Activated T-cell treated with anti-CD3 and anti-CD28 coated beads, Interleukin-2, amount 50 U/mL, for 4 hours (primary cell): ENCODE results near the gene FGF13. TPM values are rescaled to one million over a fixed set of nuclear protein-coding genes. Genes with fewer than 3 reads are reported as not detected.

Source experiments
- ATAC-seq, 2 donors: fragments of 200-7000 bp; cut with Tn5 transposase; one replicate each; pipeline ENCODE4 v1.10.0; 2021
- DNase-seq: peaks from one replicate; pipeline ENCODE4 v3.0.0-alpha.2; 2020
- H3K27me3 Mint-ChIP-seq: one replicate; pipeline ENCODE4 v1.8.0; 2021; ENCODE audit warnings: low read depth, mixed read lengths
- H3K36me3 Mint-ChIP-seq: one replicate; pipeline ENCODE4 v1.8.0; 2022; ENCODE audit warnings: mixed read lengths; ENCODE audit not compliant: insufficient read depth
- H3K4me1 Mint-ChIP-seq: one replicate; pipeline ENCODE4 v1.8.0; 2021; ENCODE audit warnings: low read depth, mixed read lengths
- H3K4me3 Mint-ChIP-seq: one replicate; pipeline ENCODE4 v1.8.0; 2021; ENCODE audit warnings: mild to moderate bottlenecking, moderate library complexity, mixed read lengths
- H3K9me3 Mint-ChIP-seq: one replicate; pipeline ENCODE4 v1.8.0; 2021; ENCODE audit warnings: mixed read lengths
- total RNA-seq, 3 donors: library from RNA; stranded (reverse); gene quantifications; one replicate each; pipeline ENCODE4 v1.2.1, GENCODE V29; 2021

Gene FGF13
- total RNA-seq, result not detected

- no peak for DNase-seq
- Mint-ChIP-seq H3K4me3 (no peak within 1 kb of the TSS), H3K27me3 (peaks cover 27% of the 10 kb centered on the region), H3K36me3 (no peaks in the 10 kb centered on the region), H3K4me1 (no peaks in the 10 kb centered on the region), H3K9me3 (no peaks in the 10 kb centered on the region)
- no peak for ATAC-seq
Observed at GRCh38 chrX:138711399-138712347, at the start of gene FGF13. TSS of gene FGF13 (minus strand) at chrX:138711717. CDS start at chrX:138711003, 714 bp downstream.

DNA sequence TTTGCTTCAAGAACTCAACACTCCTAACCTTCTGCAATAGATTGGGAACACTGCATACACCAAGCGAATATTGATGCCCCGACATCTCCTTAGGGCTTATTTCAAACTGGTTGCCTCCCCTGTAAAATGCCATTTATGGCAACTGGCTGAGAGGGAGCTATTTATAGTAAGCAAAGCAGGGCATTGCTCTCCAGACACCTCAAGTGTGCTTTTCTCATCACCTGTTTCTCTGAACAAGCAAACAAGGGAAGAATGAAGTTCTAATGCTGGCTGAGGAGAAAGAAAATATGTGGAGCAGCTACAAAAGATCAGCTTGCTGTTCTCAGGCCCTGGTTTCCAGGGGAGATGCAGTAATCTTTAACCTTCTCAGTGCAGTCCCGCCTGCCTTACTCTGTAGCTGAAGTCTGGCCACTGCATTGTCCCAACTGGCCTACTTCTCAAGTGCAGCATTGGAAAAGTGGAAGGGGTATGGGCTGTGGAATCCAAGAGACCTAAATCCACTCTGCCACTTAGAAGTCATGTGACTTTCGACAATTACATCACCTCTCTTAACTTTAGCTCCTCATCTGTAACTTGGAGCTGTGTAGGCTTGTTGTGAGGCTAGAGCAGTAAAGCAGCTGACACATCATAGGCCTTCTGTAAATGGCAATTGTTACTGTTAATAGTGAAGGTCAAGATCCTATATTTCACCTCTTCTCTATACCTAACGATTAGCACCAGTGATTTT, 47.9 kb upstream of the FGF13 start:
- Mint-ChIP-seq H3K27me3 (no peaks in the 10 kb centered on the region), H3K9me3 (no peaks in the 10 kb centered on the region), H3K36me3 (no peaks in the 10 kb centered on the region), H3K4me1 (no peaks in the 10 kb centered on the region), H3K4me3 (no peak overlapping the region)
- no peak for DNase-seq
- no peak for ATAC-seq

DNA sequence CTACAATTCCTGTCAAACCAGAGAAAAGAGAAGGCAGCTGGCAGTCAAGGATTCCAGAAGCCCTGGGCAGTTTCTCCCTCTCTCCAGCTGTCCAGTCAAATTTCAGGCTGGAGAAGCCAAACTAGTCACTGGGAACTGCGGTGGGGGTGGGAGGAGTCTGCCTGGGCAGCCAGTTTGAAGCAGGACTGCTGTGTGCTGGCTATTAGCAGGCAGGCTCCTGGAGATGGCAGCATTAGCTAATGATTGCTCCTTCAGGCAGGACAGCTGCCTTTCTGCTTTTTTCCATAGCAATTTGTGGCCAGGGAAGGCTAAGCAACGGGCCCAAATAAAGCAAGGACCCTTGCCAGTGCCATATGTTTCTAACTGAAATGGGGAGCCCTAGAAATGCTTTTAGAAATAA, 44.7 kb upstream of the FGF13 start:
- Mint-ChIP-seq H3K36me3 (no peaks in the 10 kb centered on the region), H3K4me3 (no peak overlapping the region), H3K9me3 (no peaks in the 10 kb centered on the region), H3K27me3 (no peaks in the 10 kb centered on the region), H3K4me1 (no peaks in the 10 kb centered on the region)
- no peak for DNase-seq
- ATAC-seq, result no peak

DNA sequence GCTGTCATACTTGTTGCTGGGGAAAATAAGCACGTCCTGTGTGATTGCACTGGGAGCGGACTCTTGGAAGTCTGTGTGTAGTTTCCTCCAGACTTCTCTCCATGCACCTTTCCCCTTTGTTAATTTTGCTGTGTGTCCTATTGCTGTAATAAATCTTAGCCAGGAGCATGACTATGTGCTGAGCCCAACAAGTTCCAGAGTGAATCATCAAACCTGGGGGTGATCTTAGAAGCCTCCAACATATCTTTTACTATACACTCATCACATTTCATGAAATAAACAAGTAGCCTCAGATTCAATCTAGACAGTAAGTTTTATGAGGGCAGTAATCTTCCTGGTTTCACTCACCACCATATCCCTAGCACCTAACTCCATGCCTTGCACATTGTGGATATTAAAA, 43.3 kb upstream of the FGF13 start:
- no peak overlapping the region for H3K4me3 Mint-ChIP-seq
- no peaks in the 10 kb centered on the region for H3K4me1 Mint-ChIP-seq
- H3K9me3 Mint-ChIP-seq, result no peaks in the 10 kb centered on the region
- DNase-seq (no peak), ATAC-seq (no peak)
- no peaks in the 10 kb centered on the region for H3K36me3 Mint-ChIP-seq
- no peaks in the 10 kb centered on the region for H3K27me3 Mint-ChIP-seq

DNA sequence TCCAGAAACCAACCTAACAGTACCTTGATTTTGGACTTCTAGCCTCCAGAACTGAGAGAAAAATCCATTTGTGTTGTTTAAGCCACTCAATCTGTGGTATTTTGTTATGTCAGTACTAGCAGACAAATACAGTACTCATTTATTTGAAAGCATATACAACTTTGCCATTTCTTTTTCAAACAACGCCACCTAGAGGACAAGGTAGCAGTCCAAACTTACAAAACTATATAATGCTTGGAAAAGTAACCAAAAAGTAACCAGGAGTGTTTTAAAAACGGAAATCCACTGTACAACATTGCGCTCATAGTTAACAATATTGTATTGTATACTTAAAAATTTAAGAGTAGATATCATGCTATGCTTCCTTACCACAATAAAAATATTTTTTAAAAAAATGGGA, 37.0 kb upstream of the FGF13 start:
- H3K9me3 Mint-ChIP-seq, result no peaks in the 10 kb centered on the region
- ATAC-seq (no peak), DNase-seq (no peak)
- H3K4me3 Mint-ChIP-seq, result no peak overlapping the region
- H3K27me3 Mint-ChIP-seq, result peaks cover 2% of the 10 kb centered on the region
- H3K36me3 Mint-ChIP-seq, result no peaks in the 10 kb centered on the region
- no peaks in the 10 kb centered on the region for H3K4me1 Mint-ChIP-seq

DNA sequence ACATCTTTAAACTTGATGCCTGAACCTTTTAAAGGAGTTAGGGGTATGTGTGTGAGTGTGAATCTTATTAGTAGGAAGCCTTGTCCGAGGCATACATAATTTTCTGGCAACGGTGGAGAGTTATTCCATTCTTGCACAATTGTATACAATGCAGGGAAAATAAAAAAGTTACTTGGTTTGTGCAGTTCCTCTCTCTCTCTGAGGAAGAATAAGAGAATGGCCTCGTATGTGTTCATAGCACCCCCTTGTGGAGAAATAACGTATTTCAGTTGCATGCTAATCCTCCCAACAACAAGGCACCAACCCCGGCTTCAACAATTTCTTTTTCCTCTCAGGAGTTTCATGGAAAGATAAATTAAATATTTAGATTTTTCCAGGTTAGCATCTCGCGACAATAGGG, 33.7 kb upstream of the FGF13 start:
- no peak overlapping the region for H3K4me3 Mint-ChIP-seq
- no peaks in the 10 kb centered on the region for H3K36me3 Mint-ChIP-seq
- peaks cover 2% of the 10 kb centered on the region for H3K27me3 Mint-ChIP-seq
- no peaks in the 10 kb centered on the region for H3K4me1 Mint-ChIP-seq
- no peaks in the 10 kb centered on the region for H3K9me3 Mint-ChIP-seq
- no peak for ATAC-seq
- no peak for DNase-seq

GRCh38 chrX:138742217-138742616, 30.7 kb upstream of the FGF13 start:
- peaks cover 2% of the 10 kb centered on the region for H3K27me3 Mint-ChIP-seq
- no peaks in the 10 kb centered on the region for H3K4me1 Mint-ChIP-seq
- H3K9me3 Mint-ChIP-seq, result no peaks in the 10 kb centered on the region
- H3K4me3 Mint-ChIP-seq, result no peak overlapping the region
- ATAC-seq, result no peak
- no peak for DNase-seq
- H3K36me3 Mint-ChIP-seq, result no peaks in the 10 kb centered on the region

DNA sequence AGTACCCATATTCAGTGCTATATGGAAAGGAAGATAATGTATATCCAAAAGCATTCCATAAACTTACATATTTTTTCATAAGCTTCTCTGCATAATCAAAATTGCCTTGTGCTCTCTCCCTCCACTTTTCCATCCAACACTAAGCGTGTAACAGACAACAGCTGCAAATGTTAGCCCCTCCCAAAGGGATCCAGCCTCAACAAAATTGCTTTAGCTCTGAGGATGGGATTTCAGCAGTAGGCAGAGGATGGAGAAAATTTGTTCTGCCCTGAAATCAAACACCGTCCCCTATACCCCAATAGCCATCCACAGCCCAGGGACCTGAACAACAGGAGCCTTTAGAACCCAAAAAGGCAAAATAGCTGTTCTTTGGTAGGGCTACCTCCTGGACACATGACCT, 28.8 kb upstream of the FGF13 start:
- Mint-ChIP-seq H3K4me1 (no peaks in the 10 kb centered on the region), H3K4me3 (no peak overlapping the region), H3K27me3 (peaks cover 2% of the 10 kb centered on the region), H3K36me3 (no peaks in the 10 kb centered on the region), H3K9me3 (no peaks in the 10 kb centered on the region)
- ATAC-seq, result no peak
- DNase-seq, result no peak

DNA sequence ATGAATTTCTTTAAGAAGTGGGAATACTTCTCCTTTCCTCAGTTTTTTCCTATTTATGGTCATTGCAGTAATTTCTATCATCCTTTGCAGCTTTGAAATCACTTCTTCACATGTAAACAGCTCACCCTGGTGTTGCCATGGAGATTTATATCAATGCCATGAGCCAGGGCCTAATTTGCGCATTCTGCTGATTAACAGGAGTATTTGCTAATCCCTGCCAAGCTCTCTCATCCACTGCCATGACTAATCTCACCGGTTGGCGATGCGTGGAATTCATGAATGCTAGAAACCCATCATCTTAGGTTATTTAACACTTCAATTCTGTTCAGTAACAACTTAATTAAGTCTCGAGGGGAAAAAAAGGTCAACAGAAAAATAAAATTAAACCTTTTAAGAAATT, 11.8 kb upstream of the FGF13 start:
- ATAC-seq (no peak), DNase-seq (no peak)
- Mint-ChIP-seq H3K4me1 (no peaks in the 10 kb centered on the region), H3K9me3 (no peaks in the 10 kb centered on the region), H3K4me3 (no peak overlapping the region), H3K36me3 (no peaks in the 10 kb centered on the region), H3K27me3 (no peaks in the 10 kb centered on the region)

DNA sequence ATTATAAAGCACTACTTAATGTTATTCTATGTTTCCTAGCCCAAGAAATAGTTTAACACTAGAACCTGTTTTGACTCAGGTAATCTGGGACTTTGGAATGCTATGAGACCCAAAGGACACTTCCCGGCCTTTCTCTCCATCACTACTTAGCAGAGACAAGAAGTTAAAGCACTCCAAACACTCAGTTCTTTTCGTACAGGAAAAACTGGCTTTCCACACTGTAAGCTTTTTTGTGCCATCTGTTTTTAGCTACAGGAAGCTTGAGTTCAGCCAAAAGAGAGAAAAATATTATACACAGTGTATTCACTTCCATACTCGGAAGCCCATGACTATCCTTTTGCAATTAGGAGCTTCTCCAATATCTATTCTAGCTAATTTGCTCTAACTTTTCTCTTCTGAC, 7.9 kb upstream of the FGF13 start:
- Mint-ChIP-seq H3K27me3 (no peaks in the 10 kb centered on the region), H3K9me3 (no peaks in the 10 kb centered on the region), H3K4me3 (no peak overlapping the region), H3K4me1 (no peaks in the 10 kb centered on the region), H3K36me3 (no peaks in the 10 kb centered on the region)
- DNase-seq (no peak), ATAC-seq (no peak)

GRCh38 chrX:138718941-138719340, 7.4 kb upstream of the FGF13 start:
- Mint-ChIP-seq H3K4me1 (no peaks in the 10 kb centered on the region), H3K27me3 (peaks cover under 1% of the 10 kb centered on the region), H3K4me3 (no peak overlapping the region), H3K9me3 (no peaks in the 10 kb centered on the region), H3K36me3 (no peaks in the 10 kb centered on the region)
- DNase-seq (no peak), ATAC-seq (no peak)

- peak in 1 of 2 donors; percentile 18 for ATAC-seq
- no peak overlapping the region for H3K4me3 Mint-ChIP-seq
- no peaks in the 10 kb centered on the region for H3K9me3 Mint-ChIP-seq
- no peaks in the 10 kb centered on the region for H3K36me3 Mint-ChIP-seq
- no peaks in the 10 kb centered on the region for H3K4me1 Mint-ChIP-seq
- H3K27me3 Mint-ChIP-seq, result peaks cover 27% of the 10 kb centered on the region
- no peak for DNase-seq
Observed at GRCh38 chrX:138710866-138711341, 613 bp downstream of the FGF13 start.

GRCh38 chrX:138709886-138710791, 1.4 kb downstream of the FGF13 start:
- H3K4me1 Mint-ChIP-seq, result no peaks in the 10 kb centered on the region
- no peak for DNase-seq
- H3K9me3 Mint-ChIP-seq, result no peaks in the 10 kb centered on the region
- peak in 1 of 2 donors; percentile 30 for ATAC-seq
- H3K36me3 Mint-ChIP-seq, result no peaks in the 10 kb centered on the region
- no peak overlapping the region for H3K4me3 Mint-ChIP-seq
- H3K27me3 Mint-ChIP-seq, result peaks cover 27% of the 10 kb centered on the region

- H3K36me3 Mint-ChIP-seq, result no peaks in the 10 kb centered on the region
- no peak for ATAC-seq
- H3K9me3 Mint-ChIP-seq, result no peaks in the 10 kb centered on the region
- peaks cover 25% of the 10 kb centered on the region for H3K27me3 Mint-ChIP-seq
- DNase-seq, result no peak
- H3K4me1 Mint-ChIP-seq, result no peaks in the 10 kb centered on the region
- no peak overlapping the region for H3K4me3 Mint-ChIP-seq
Observed at GRCh38 chrX:138708268-138708667, 3.2 kb downstream of the FGF13 start.
